ENCODE data around the gene C17orf114.

DNA sequence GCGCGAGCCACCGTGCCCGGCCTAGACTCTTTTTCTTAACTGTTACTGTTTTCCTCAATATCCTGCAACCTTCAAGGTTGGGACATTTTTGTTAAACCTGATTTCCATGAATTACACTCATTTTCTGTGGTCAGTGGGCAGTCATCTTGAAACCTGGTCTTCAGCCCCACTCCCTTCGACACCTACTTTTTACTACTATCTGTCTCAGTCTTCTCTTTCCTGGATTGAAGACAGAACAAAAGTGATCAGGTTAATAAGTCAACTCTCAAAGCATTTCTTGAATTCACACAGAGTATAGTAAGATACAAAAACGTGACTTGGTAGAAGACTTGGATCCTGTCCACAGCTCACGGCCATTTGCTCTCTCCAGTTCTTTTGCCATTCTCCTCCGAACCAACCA, 37.1 kb upstream of the C17orf114 start:
- TF ChIP-seq, protein P1, sequence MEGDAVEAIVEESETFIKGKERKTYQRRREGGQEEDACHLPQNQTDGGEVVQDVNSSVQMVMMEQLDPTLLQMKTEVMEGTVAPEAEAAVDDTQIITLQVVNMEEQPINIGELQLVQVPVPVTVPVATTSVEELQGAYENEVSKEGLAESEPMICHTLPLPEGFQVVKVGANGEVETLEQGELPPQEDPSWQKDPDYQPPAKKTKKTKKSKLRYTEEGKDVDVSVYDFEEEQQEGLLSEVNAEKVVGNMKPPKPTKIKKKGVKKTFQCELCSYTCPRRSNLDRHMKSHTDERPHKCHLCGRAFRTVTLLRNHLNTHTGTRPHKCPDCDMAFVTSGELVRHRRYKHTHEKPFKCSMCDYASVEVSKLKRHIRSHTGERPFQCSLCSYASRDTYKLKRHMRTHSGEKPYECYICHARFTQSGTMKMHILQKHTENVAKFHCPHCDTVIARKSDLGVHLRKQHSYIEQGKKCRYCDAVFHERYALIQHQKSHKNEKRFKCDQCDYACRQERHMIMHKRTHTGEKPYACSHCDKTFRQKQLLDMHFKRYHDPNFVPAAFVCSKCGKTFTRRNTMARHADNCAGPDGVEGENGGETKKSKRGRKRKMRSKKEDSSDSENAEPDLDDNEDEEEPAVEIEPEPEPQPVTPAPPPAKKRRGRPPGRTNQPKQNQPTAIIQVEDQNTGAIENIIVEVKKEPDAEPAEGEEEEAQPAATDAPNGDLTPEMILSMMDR (IDR thresholded peaks at IDR 0.05; ENCODE audit: low read depth, low read length), result no peak
- TF ChIP-seq MAX (IDR thresholded peaks at IDR 0.05; ENCODE audit: low read depth, low read length), result no peak
- TF ChIP-seq POLR2A (IDR thresholded peaks at IDR 0.05; ENCODE audit: extremely low read depth, insufficient read length), result no peak
- no peak for TF ChIP-seq MYC (IDR thresholded peaks at IDR 0.05; ENCODE audit: low read depth, low read length)

Data from NB4 (cell line).